CD14-positive monocyte (primary cell): ENCODE results near the gene ATP6V0A1. TPM values are rescaled to one million over a fixed set of nuclear protein-coding genes. Genes with fewer than 3 reads are reported as not detected.

ENCODE experiments used
- DNase-seq, 3 donors: peaks; one replicate each; pipeline ENCODE4 v3.0.0-alpha.2; 2011 to 2022
- H2AFZ ChIP-seq: 2 replicates; pipeline ENCODE4 v1.6.0; 2012; ENCODE audit warnings: mild to moderate bottlenecking, low read depth, low read length, inconsistent platforms; ENCODE audit not compliant: insufficient read depth, poor library complexity, severe bottlenecking
- H3K27ac ChIP-seq, 2 donors: 1 replicate in 1 of 2; 2 replicates in 1 of 2; pipeline ENCODE4 v1.5.1; 2012 to 2013; ENCODE audit warnings: low read length in 2 of 2, control low read depth in 1 of 2, inconsistent platforms in 1 of 2, low read depth in 1 of 2, mild to moderate bottlenecking in 1 of 2
- H3K27me3 ChIP-seq, 2 donors: one replicate each; pipeline versions ENCODE4 v1.6.0 to v1.6.1; 2011 to 2013; ENCODE audit warnings: low read length in 2 of 2; ENCODE audit not compliant: control insufficient read depth in 2 of 2, insufficient read depth in 2 of 2
- H3K36me3 ChIP-seq, 2 donors: replicated peaks in 1 of 2; 1 replicate in 1 of 2; 2 replicates in 1 of 2; pipeline versions ENCODE4 v1.5.1 to v1.6.1; 2012 to 2013; ENCODE audit warnings: low read length in 2 of 2, control low read depth in 1 of 2, inconsistent platforms in 1 of 2, mild to moderate bottlenecking in 1 of 2; ENCODE audit not compliant: insufficient read depth in 2 of 2, control insufficient read depth in 1 of 2
- H3K4me1 ChIP-seq, 2 donors: 1 replicate in 1 of 2; 2 replicates in 1 of 2; pipeline versions ENCODE4 v1.5.1 to v1.6.1; 2012 to 2013; ENCODE audit warnings: low read length in 2 of 2, control low read depth in 1 of 2, inconsistent platforms in 1 of 2, mild to moderate bottlenecking in 1 of 2, moderate library complexity in 1 of 2; ENCODE audit not compliant: insufficient read depth in 2 of 2, control insufficient read depth in 1 of 2
- H3K4me2 ChIP-seq: replicated peaks from 2 replicates; pipeline ENCODE3; 2012; ENCODE audit warnings: low read length, moderate library complexity, mild to moderate bottlenecking; ENCODE audit not compliant: poor library complexity, severe bottlenecking; ENCODE audit errors: extremely low read depth
- H3K4me3 ChIP-seq, 3 experiments: fragments of 200-600 bp in 1 of 3; sonication (generic) in 1 of 3; replicated peaks in 1 of 3; 1 replicate in 2 of 3; 2 replicates in 1 of 3; pipeline ENCODE4 v1.5.1; 2011 to 2013; ENCODE audit warnings: low read length in 3 of 3, mild to moderate bottlenecking in 3 of 3, control low read depth in 2 of 3, low read depth in 2 of 3, inconsistent platforms in 1 of 3, moderate library complexity in 1 of 3
- H3K79me2 ChIP-seq: 2 replicates; pipeline ENCODE4 v1.6.0; 2012; ENCODE audit warnings: mild to moderate bottlenecking, control low read depth, inconsistent platforms, low read length, moderate library complexity; ENCODE audit not compliant: insufficient read depth
- H3K9ac ChIP-seq: 2 replicates; pipeline ENCODE4 v1.6.0; 2017; ENCODE audit warnings: low read length, mild to moderate bottlenecking; ENCODE audit not compliant: insufficient read depth, poor library complexity, severe bottlenecking
- H3K9me3 ChIP-seq, 2 donors: replicated peaks in 1 of 2; 1 replicate in 1 of 2; 2 replicates in 1 of 2; pipeline versions ENCODE4 v1.5.1 to v1.6.1; 2012 to 2013; ENCODE audit warnings: low read length in 2 of 2, control low read depth in 1 of 2; ENCODE audit not compliant: control insufficient read depth in 1 of 2, insufficient read depth in 1 of 2
- H4K20me1 ChIP-seq: 2 replicates; pipeline ENCODE4 v1.6.0; 2012; ENCODE audit warnings: mild to moderate bottlenecking, low read length, control low read depth, moderate library complexity; ENCODE audit not compliant: insufficient read depth
- H3K27ac Mint-ChIP-seq, 7 donors: one replicate each; pipeline ENCODE4 v1.8.0; 2020; ENCODE audit warnings: mild to moderate bottlenecking in 7 of 7, mixed read lengths in 7 of 7, moderate library complexity in 6 of 7, inconsistent platforms in 2 of 7
- H3K27me3 Mint-ChIP-seq, 3 donors: one replicate each; pipeline ENCODE4 v1.8.0; 2021 to 2022; ENCODE audit warnings: low read depth in 3 of 3, mild to moderate bottlenecking in 3 of 3, mixed read lengths in 3 of 3, moderate library complexity in 3 of 3, inconsistent platforms in 1 of 3
- H3K36me3 Mint-ChIP-seq, 2 donors: one replicate each; pipeline ENCODE4 v1.8.0; 2020; ENCODE audit warnings: mixed read lengths in 2 of 2, inconsistent platforms in 1 of 2, mild to moderate bottlenecking in 1 of 2
- H3K4me1 Mint-ChIP-seq: one replicate; pipeline ENCODE4 v1.8.0; 2020; ENCODE audit warnings: mild to moderate bottlenecking, mixed read lengths
- H3K4me3 Mint-ChIP-seq, 2 donors: one replicate each; pipeline ENCODE4 v1.8.0; 2020; ENCODE audit warnings: mild to moderate bottlenecking in 2 of 2, mixed read lengths in 2 of 2, moderate library complexity in 1 of 2
- H3K9me3 Mint-ChIP-seq, 7 donors: one replicate each; pipeline ENCODE4 v1.8.0; 2020 to 2022; ENCODE audit warnings: mixed read lengths in 7 of 7, mild to moderate bottlenecking in 6 of 7, moderate library complexity in 6 of 7, inconsistent platforms in 2 of 7
- CTCF ChIP-seq: fragments of 200-600 bp; IDR thresholded peaks from one replicate; pipeline ENCODE4 v1.8.0; 2022; ENCODE audit warnings: antibody characterized with exemption, mild to moderate bottlenecking
- WGBS: methylation state at CpG from one replicate; pipeline ENCODE4 v1.1.5; 2013; ENCODE audit warnings: missing lambda C conversion rate; ENCODE audit not compliant: insufficient coverage; 5-methylcytosine and 5-hydroxymethylcytosine counted together
- intact Hi-C, 2 donors: fragments of 100-400 bp; cut with micrococcal nuclease; formaldehyde crosslinking; loops; one replicate each; pipeline versions ENCODE4 v1.15.0 to v1.15.1; 2023
- polyA plus RNA-seq, 3 donors: library from polyadenylated mRNA; depleted of rRNA in 1 of 3; unstranded in 2 of 3; stranded (reverse) in 1 of 3; fragments of 300-500 nt in 2 of 3; fragments of >200 nt in 1 of 3; fragmentation: Illumina TruSeq in 2 of 3; gene quantifications; 1 replicate in 2 of 3; 2 replicates in 1 of 3; pipeline ENCODE4 v1.2.3, GENCODE V29; 2012 to 2021

The ATP6V0A1 gene
- polyA plus RNA-seq, 3 donors = 36.1 to 126 (median 55.1) TPM

- 100% methylated on average over 1 of the region's 2 CpGs for WGBS
Measured at GRCh38 chr17:42530952-42531454, 72.3 kb downstream of the ATP6V0A1 start.

More at GRCh38 chr17:42530952-42531454, 72.3 kb downstream of the ATP6V0A1 start:
- no peak for TF ChIP-seq CTCF
- Histone ChIP-seq H2AFZ (no peak overlapping the region), H3K4me2 (no peak overlapping the region), H3K4me3 (no peak overlapping the region), H3K4me1 (peaks cover 32 to 43% of the 10 kb centered on the region in 2 donors), H3K36me3 (no peaks in the 10 kb centered on the region), H3K9me3 (no peaks in the 10 kb centered on the region), H4K20me1 (no peaks in the 10 kb centered on the region), H3K9ac (no peak overlapping the region), H3K27me3 (no peaks in the 10 kb centered on the region), H3K79me2 (no peaks in the 10 kb centered on the region), H3K27ac (no peak overlapping the region)
- Mint-ChIP-seq H3K4me1 (peaks cover 39% of the 10 kb centered on the region), H3K27me3 (peaks cover 0 to 15% (median 0%) of the 10 kb centered on the region in 3 donors), H3K27ac (peak overlapping the region in 1 of 7 donors; percentile 19), H3K36me3 (no peaks in the 10 kb centered on the region), H3K4me3 (peak overlapping the region in 1 of 2 donors; percentile 42), H3K9me3 (peaks cover 0 to 2% (median 0%) of the 10 kb centered on the region in 7 donors)
- intact Hi-C loops = no loop called here
- DNase-seq = no peak
